GM18498 (cell line): Measurements from ENCODE around the gene OR13C8.
"Not testable (repeated sequence)": the region's sequence is repeated elsewhere in the genome, so short reads cannot be mapped to it uniquely, and the experiment has no call there.

Experiments
- ATAC-seq: cut with Tn5 transposase; IDR thresholded peaks from one replicate; pipeline ENCODE4 v1.9.1; 2021; ENCODE audit warnings: mild to moderate bottlenecking, moderate library complexity; ENCODE audit not compliant: unreplicated experiment

Gene OR13C8

GRCh38 chr9:104568868-104569267, at the start of gene OR13C8:
Gene OR13C8, plus strand, starts transcription at chr9:104569168. Its CDS starts 0 bp downstream, at chr9:104569168.
- ATAC-seq: no peak

GRCh38 chr9:104520241-104520640, 48.7 kb upstream of the OR13C8 start:
- ATAC-seq: not testable (repeated sequence)

- ATAC-seq: no peak
Observed at GRCh38 chr9:104527109-104527508, 41.9 kb upstream of the OR13C8 start, which contains the start of gene OR13C4. Gene OR13C4, minus strand, starts transcription at chr9:104527209. Its CDS starts 0 bp downstream, at chr9:104527209.

GRCh38 chr9:104536756-104537155, 32.2 kb upstream of the OR13C8 start, which contains the start of gene OR13C3:
Gene OR13C3, minus strand, starts transcription at chr9:104536856. Its CDS starts 133 bp downstream, at chr9:104536723.
- no peak for ATAC-seq

GRCh38 chr9:104539275-104539674, 29.7 kb upstream of the OR13C8 start:
- no peak for ATAC-seq

- no peak for ATAC-seq
Observed at GRCh38 chr9:104544644-104545043, 24.3 kb upstream of the OR13C8 start.

GRCh38 chr9:104553261-104553660, 15.7 kb upstream of the OR13C8 start:
- no peak for ATAC-seq

GRCh38 chr9:104555521-104555920, 13.4 kb upstream of the OR13C8 start:
- ATAC-seq: no peak

GRCh38 chr9:104556830-104557634, 11.9 kb upstream of the OR13C8 start:
- no peak for ATAC-seq

GRCh38 chr9:104564358-104564757, 4.6 kb upstream of the OR13C8 start:
- no peak for ATAC-seq

- no peak for ATAC-seq
Observed at GRCh38 chr9:104572612-104573011, 3.6 kb downstream of the OR13C8 start.

- ATAC-seq: no peak
Observed at GRCh38 chr9:104575456-104575855, 6.5 kb downstream of the OR13C8 start.

GRCh38 chr9:104577263-104577662, 8.3 kb downstream of the OR13C8 start:
- ATAC-seq: no peak

- no peak for ATAC-seq
Observed at GRCh38 chr9:104580562-104580961, 11.6 kb downstream of the OR13C8 start.

GRCh38 chr9:104586496-104587180, 17.7 kb downstream of the OR13C8 start:
- ATAC-seq: no peak

GRCh38 chr9:104589626-104590025, 20.7 kb downstream of the OR13C8 start:
- no peak for ATAC-seq

GRCh38 chr9:104598749-104599148, 29.8 kb downstream of the OR13C8 start:
- not testable (repeated sequence) for ATAC-seq

- not testable (repeated sequence) for ATAC-seq
Observed at GRCh38 chr9:104599313-104599712, 30.3 kb downstream of the OR13C8 start, which contains the start of gene OR13C5. Gene OR13C5, minus strand, starts transcription at chr9:104599413. Its CDS starts 0 bp downstream, at chr9:104599413.

GRCh38 chr9:104604801-104605200, 35.8 kb downstream of the OR13C8 start:
- no peak for ATAC-seq

GRCh38 chr9:104605527-104605926, 36.6 kb downstream of the OR13C8 start, which contains the start of gene OR13C2:
Gene OR13C2, minus strand, starts transcription at chr9:104605627. Its CDS starts 0 bp downstream, at chr9:104605627.
- ATAC-seq: not testable (repeated sequence)

GRCh38 chr9:104606152-104606551, 37.2 kb downstream of the OR13C8 start:
- no peak for ATAC-seq

GRCh38 chr9:104608336-104608735, 39.4 kb downstream of the OR13C8 start:
- ATAC-seq: no peak
